T-helper 9 cell (primary cell): ENCODE results near the gene SMIM10L1.

Experiments
- DNase-seq: peaks from one replicate; pipeline ENCODE4 v3.0.0-alpha.2; 2020

Gene SMIM10L1

DNA sequence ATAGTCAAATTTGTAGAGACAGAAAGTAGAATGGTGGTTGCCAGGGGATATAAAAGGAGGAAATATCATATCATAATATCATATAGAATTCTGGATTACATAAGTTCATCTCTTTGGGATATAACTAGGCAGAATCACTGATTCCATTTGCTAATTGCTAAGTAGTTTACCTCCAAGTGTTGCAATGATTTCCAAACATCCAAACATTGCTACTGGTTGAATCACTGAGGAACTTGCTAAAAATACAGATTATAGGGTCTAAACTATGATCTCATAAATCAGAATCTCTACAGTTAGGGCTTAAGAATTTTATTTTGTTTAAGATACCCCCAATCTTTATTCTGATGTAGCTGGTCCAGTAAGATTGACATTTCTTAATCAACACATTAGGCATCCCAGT lies 31.8 kb downstream of the SMIM10L1 start:
- DNase-seq, result no peak

DNA sequence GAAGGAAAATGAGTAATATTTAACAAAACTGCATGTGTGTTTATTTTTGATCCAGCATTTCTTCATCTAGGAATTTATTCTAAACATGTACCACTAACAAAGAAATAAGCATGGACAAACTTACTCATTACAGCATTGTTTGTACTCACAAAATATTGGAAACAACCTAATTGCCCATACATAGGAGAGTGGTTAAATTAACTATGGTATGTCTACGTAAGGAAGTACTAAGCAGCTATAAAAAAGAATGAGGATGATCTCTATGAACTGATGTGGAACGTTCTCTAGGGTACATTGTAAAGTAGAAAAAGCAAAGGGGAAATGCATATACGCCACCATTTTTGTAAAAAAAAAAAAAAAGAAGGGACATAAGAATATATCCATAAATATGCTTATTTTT lies 33.2 kb downstream of the SMIM10L1 start:
- no peak for DNase-seq

DNA sequence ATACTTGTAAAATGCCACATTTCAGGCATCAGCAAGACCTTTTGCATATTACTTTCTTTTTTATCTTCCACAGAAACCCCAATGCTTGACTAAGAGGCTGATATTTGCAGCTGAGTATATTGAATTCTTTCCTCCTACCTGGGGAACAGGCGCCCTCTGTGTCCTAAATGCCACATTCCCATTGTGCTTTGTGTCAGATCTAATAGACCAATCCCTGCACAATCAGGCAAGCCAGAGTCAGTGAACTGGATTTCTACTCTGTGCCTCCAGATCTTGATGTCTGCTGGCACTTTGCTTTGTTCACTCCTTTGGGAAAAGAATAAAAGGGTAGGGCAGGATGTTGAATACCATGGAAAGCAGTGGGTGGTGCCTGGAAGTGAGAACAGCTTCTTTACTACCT lies 38.1 kb downstream of the SMIM10L1 start:
- no peak for DNase-seq
